HTR-8/SVneo (cell line): ENCODE results near the gene TBC1D1.

Experiments used
- DNase-seq: peaks from one replicate; pipeline ENCODE4 v3.0.0; 2011; ENCODE audit warnings: low spot score, mixed read lengths; ENCODE audit not compliant: insufficient read length
- FAIRE-seq: peaks from 2 replicates; lab custom pipeline; 2011; peaks lifted over from hg19 to GRCh38; lab: Jason Lieb, UNC

Gene TBC1D1

DNA sequence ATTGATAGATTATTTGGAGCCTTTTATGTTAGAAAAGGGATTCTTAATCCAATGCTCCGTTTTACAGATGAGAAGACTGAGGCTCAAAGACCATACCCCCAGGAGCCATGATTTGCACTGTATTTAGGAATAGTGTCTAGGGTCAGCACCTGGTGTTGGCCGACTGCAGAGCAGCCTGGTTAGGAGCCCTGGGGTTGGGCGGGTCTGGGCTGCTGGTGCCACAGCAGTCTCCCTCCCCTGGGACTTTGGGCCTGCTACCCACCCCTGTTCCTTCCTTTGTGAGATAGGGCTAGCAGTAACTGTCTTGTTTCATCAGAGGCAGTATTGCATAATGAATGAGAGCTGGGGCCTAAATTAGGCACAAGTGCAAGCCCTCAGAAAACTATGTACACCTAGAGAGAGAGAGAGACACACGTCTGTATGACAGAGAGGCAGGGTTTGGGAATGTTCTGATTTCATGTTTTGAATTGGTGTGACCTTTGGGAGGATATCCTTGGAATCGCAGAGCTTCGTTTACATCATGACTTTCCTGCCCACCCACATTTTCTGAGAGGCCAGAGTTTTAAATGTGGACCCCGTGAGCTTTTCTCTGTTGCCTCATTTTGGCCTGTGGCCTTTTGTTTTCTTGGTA lies 181.0 kb downstream of the TBC1D1 start:
- FAIRE-seq (no peak), DNase-seq (no peak)

GRCh38 chr4:38072578-38072977 lies 181.7 kb downstream of the TBC1D1 start:
- DNase-seq (no peak), FAIRE-seq (no peak)

GRCh38 chr4:38073596-38074234 lies 182.8 kb downstream of the TBC1D1 start:
- DNase-seq, result no peak
- no peak for FAIRE-seq

DNA sequence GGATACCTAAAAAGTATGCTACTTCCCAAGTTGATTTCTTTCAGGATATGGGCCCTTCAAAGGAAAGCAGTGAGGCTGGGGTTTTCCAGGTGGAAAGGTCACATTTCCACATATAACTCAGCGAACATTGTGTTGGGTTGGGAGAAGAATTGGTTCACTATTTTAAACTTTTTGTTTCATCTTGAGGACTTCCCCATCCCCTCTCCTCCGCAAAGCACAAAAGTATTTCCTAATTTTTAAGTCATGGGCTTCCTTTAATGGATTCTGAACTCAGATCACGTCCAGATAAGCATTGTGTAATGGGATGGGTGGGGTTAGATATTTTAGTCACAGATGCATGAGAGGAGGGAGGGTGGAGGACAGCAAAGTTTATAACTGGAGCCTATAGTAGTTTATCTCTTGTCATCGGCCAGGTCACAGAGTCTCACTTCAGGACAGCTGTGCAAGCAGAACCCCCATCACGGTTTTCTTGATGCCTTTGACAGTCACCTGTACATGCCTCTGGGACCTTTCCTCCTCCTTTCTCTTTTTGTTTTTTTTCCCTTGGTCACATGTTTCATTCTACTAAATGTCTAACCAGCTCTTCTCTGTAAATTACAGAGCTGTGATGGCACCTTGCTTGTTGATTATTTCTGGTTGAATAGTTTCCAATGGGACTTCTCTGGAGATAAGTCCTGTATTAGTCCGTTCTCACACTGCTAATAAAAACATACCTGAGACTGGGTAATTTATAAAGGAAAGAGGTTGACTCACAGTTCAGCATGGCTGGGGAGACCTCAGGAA lies 184.7 kb downstream of the TBC1D1 start:
- FAIRE-seq (no peak), DNase-seq (no peak)

- FAIRE-seq (no peak), DNase-seq (no peak)
These were observed 185.3 kb downstream of the TBC1D1 start for GRCh38 chr4:38076153-38076669.

GRCh38 chr4:38077791-38078489 lies 187.1 kb downstream of the TBC1D1 start:
- DNase-seq, result no peak
- no peak for FAIRE-seq

DNA sequence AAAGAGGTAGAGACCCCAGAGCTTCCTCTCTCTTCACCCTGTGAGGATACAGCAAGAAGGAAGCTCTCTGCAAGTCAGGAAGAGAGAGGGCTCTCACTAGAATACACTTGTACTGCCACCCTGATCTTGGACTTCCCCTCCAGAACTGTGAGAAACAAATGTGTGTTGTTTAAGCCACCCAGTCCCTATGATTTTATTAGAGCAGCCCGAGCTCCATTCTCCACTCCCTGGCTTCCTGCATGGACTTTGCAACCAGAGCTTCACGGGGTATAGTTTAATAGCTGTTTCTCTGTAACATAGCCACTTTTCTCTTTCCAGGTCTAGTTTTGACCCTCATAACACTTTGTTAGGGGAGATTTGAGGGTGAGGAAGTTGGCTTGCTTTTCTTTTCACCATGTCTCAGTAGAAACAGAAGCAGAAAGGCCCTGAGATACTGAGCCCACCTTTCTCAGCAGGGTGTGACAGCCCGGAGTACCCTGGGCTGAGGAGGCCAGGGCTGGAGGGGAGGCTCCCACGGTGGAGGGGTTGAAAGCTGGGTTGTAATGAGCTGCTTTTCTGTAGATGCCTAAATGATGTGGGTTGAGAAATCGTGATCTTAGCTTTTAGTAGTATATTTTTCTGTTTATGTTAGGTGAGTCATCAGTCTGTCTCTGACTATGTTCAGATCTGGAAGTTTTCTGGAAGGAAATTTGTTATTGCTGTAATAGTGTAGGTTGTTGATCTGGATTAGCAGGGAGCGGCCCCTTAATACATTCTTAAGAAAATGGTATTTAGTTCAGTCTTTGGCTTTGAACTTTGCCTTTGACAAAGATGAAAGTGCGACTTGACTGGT lies 187.9 kb downstream of the TBC1D1 start:
- DNase-seq, result peak; percentile 53

DNA sequence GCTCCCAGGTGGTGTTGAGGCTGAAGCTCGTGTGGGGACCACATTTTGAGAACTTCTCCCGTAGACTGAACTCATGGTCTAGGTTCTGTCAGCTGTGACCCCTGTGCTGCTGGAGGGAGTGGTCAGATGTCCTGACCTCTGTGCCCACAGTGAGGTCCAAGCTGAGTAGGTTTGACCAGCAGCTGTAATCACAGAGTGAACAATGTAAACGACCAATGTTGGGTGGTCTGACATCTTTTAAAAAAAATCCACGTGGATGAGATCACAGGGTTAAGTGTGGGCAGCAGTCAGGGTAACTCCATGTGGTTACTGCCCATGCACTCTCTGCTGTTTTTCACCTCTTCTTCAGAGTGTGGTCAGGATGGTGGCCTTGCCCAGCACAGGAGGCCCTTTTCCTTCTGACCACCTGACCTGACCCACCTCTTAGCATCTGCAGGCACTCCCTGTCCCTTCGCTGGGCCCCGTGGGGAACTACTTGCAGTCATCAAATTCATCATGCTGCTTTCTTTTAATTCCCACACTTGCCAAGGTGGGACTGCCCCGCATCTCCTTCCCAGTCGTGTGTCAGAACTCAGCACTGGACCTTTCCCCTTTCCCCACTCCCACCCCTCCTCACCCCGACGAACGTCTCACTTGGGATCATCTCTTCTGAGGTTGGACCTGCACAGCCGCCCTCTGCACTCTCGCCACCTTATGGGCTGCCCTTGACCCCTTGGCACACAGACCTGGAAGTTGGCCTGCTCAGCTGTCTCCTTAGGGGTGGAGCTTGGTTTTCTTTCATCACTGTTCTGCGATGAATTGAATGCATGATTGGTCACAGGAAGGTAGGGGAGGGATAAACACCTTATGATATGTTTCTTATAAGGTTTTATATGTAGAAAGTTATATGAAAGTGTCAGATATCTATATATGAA lies 189.4 kb downstream of the TBC1D1 start:
- FAIRE-seq, result no peak
- no peak for DNase-seq

More for the DNA sequence above, 187.9 kb downstream of the TBC1D1 start:
- no peak for FAIRE-seq

GRCh38 chr4:38082021-38082420 lies 191.1 kb downstream of the TBC1D1 start:
- FAIRE-seq, result no peak
- DNase-seq, result no peak

GRCh38 chr4:38082424-38083385 lies 191.8 kb downstream of the TBC1D1 start:
- no peak for FAIRE-seq
- DNase-seq, result no peak

GRCh38 chr4:38084877-38085711 lies 194.2 kb downstream of the TBC1D1 start:
- no peak for DNase-seq

DNA sequence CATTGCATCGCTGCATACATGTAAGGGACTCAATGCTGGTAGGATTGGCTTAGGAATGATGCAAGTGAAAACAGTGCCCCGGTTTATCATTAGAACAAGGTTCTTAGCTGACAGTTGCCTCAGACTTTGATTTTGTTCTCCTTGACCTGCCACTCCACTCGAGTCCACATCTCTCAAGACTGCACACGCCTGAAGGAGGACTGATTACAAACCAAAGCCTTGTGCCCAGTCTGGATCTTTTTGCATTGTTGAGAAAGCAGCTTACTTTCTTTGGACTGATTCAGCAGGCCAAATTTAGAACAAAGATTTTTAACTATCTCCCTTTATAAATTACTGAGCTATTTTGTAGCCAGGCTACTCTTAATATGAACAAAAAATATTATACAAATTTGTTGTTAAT lies 194.9 kb downstream of the TBC1D1 start:
- no peak for FAIRE-seq
- no peak for DNase-seq

More at GRCh38 chr4:38084877-38085711, 194.2 kb downstream of the TBC1D1 start:
- no peak for FAIRE-seq

GRCh38 chr4:38086151-38086848 lies 195.4 kb downstream of the TBC1D1 start:
- FAIRE-seq, result no peak
- no peak for DNase-seq

DNA sequence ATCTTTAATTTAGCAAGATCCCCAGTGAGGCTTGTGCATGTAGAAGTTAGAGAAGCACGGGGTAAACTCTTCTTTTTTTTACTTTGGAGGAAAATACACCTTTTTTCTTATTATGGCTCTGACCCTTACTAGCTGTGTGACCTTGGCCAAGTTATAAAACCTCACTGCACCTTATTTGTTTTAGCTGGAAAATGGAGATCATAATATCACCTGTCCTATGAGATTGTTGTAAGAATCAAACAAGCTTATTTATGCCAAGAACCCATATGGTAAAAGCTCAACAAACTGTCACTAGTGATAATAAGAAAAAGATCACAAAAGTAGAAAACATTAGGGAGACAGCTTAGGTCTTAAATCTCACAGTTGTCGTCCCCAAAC lies 196.0 kb downstream of the TBC1D1 start:
- no peak for FAIRE-seq
- no peak for DNase-seq

DNA sequence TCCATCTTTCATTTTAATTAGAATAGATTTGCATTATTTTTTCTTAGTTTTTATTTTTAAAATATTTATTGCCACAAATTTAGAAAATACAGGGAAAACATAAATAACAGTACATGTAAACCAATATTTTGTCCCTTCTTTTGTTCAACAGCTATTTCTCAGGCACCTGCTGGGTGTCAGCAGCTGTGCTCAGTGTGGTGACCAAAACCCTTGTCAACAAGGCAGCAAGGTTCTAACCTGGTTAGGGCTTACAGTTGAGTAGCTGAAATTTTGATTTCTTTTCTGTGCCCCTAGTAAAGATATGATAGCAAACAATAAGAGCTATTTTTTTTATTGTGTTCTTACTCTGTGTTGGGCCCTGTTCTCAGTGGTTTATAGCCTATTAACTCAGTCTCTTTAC lies 197.4 kb downstream of the TBC1D1 start:
- DNase-seq (no peak), FAIRE-seq (no peak)

GRCh38 chr4:38089961-38090360 lies 199.1 kb downstream of the TBC1D1 start:
- FAIRE-seq, result no peak

More at GRCh38 chr4:38089961-38090360, 199.1 kb downstream of the TBC1D1 start:
- DNase-seq, result no peak
